HepG2 (cell line): Measurements from ENCODE around the gene NEMP2. TPM values are rescaled to one million over a fixed set of nuclear protein-coding genes. Genes with fewer than 3 reads are reported as not detected.

Experiments used
- BHLHE40 ChIP-seq: IDR thresholded peaks from 2 replicates; pipeline ENCODE4 v1.6.1; 2011; ENCODE audit warnings: low read length, improper control_type of control experiment
- CBX2 ChIP-seq, 2 experiments: fragments of 200-600 bp in 1 of 2; sonication (generic); formaldehyde crosslinking in 1 of 2; IDR thresholded peaks; 2 replicates each; pipeline versions ENCODE4 v1.7.0 to v1.8.1; 2018 to 2022; ENCODE audit warnings: low read depth in 2 of 2, low read length in 1 of 2, mild to moderate bottlenecking in 1 of 2, missing genetic modification reagents in 1 of 2
- CSRNP1 ChIP-seq: sonication (generic); formaldehyde crosslinking; IDR thresholded peaks from 2 replicates; pipeline ENCODE4 v1.8.1; 2023; ENCODE audit warnings: mild to moderate bottlenecking, missing genetic modification reagents
- CTCF ChIP-seq: sonication (generic); formaldehyde crosslinking; IDR thresholded peaks from 2 replicates; pipeline ENCODE4 v1.5.0; 2020; ENCODE audit warnings: mild to moderate bottlenecking, missing genetic modification reagents, moderate library complexity
- ETS1 ChIP-seq: sonication (generic); formaldehyde crosslinking; IDR thresholded peaks from 2 replicates; pipeline ENCODE4 v1.4.0; 2020; ENCODE audit warnings: missing genetic modification reagents
- MTF1 ChIP-seq: sonication (generic); formaldehyde crosslinking; IDR thresholded peaks from 2 replicates; pipeline ENCODE4 v1.5.0; 2020; ENCODE audit warnings: missing genetic modification reagents
- NR2F2 ChIP-seq: IDR thresholded peaks from 2 replicates; pipeline ENCODE4 v1.6.1; 2012; ENCODE audit warnings: low read depth, inconsistent platforms, borderline replicate concordance
- PHB2 ChIP-seq: fragments of 450-650 bp; IDR thresholded peaks from 2 replicates; pipeline ENCODE4 v1.6.1; 2018; ENCODE audit not compliant: partially characterized antibody
- THAP11 ChIP-seq: IDR thresholded peaks from 2 replicates; pipeline ENCODE4 v1.6.1; 2016; ENCODE audit warnings: missing biosample characterization, missing genetic modification reagents
- ZHX1 ChIP-seq: sonication (generic); formaldehyde crosslinking; IDR thresholded peaks from 2 replicates; pipeline ENCODE4 v1.8.1; 2022; ENCODE audit warnings: low read depth, mild to moderate bottlenecking, missing genetic modification reagents
- ZNF235 ChIP-seq: sonication (generic); formaldehyde crosslinking; IDR thresholded peaks from 2 replicates; pipeline ENCODE4 v1.8.1; 2023; ENCODE audit warnings: mild to moderate bottlenecking, missing genetic modification reagents, borderline replicate concordance
- ZNF292 ChIP-seq: sonication (generic); formaldehyde crosslinking; IDR thresholded peaks from 2 replicates; pipeline ENCODE4 v1.8.1; 2022; ENCODE audit warnings: mild to moderate bottlenecking, low read depth, missing genetic modification reagents, borderline replicate concordance
- ZNF501 ChIP-seq: sonication (generic); formaldehyde crosslinking; IDR thresholded peaks from 2 replicates; pipeline ENCODE4 v1.5.1; 2020; ENCODE audit warnings: mild to moderate bottlenecking, moderate library complexity, missing genetic modification reagents
- ZNF530 ChIP-seq: sonication (generic); formaldehyde crosslinking; IDR thresholded peaks from 2 replicates; pipeline ENCODE4 v1.5.0; 2020; ENCODE audit warnings: low read depth, mild to moderate bottlenecking, missing genetic modification reagents
- ZNF670 ChIP-seq: sonication (generic); formaldehyde crosslinking; IDR thresholded peaks from 2 replicates; pipeline ENCODE4 v1.8.0; 2022; ENCODE audit warnings: mild to moderate bottlenecking, missing genetic modification reagents, borderline replicate concordance
- ZNF687 ChIP-seq: sonication (generic); formaldehyde crosslinking; IDR thresholded peaks from 2 replicates; pipeline ENCODE4 v1.5.1; 2020; ENCODE audit warnings: mild to moderate bottlenecking, missing genetic modification reagents, moderate library complexity
- polyA plus RNA-seq, 8 experiments: library from polyadenylated mRNA; depleted of rRNA in 3 of 8; stranded (reverse) in 7 of 8; unstranded in 1 of 8; fragments of >200 nt; fragmentation: Illumina TruSeq in 4 of 8; extraction: Trizol in 4 of 8; gene quantifications; 2 replicates each; pipeline versions ENCODE4 v1.2.1 to v1.2.3, GENCODE V29; 2011 to 2016; ENCODE audit warnings: low read depth in 4 of 8, missing spikeins in 1 of 8, mixed read lengths in 1 of 8; ENCODE audit not compliant: insufficient read depth in 1 of 8
- total RNA-seq, 5 experiments: library from RNA; depleted of rRNA; stranded (reverse); fragments of >200 nt; fragmentation: Illumina TruSeq; extraction: Trizol; gene quantifications; 2 replicates each; pipeline ENCODE4 v1.2.3, GENCODE V29; 2016; ENCODE audit warnings: low read depth in 1 of 5

The NEMP2 gene
- total and polyA plus RNA-seq, 2 of the 13 experiments (the other 11 are each of a cell fraction or from before 2014, with no cell fraction given) = 2.4 to 9.8 TPM

- 0 out of 2 replicates have a peak, but pooled peaks have one; percentile 12 for TF ChIP-seq NR2F2
- peak; percentile 91 for TF ChIP-seq MTF1 (CRISPR knock-in tag)
- TF ChIP-seq ZNF687 (CRISPR knock-in tag) = no peak
- TF ChIP-seq ZHX1 (CRISPR knock-in tag) = no peak; the same call in 1 of the 2 replicates
- no peak for TF ChIP-seq ZNF670 (CRISPR knock-in tag)
- TF ChIP-seq BHLHE40 = peak; percentile 85
- TF ChIP-seq CTCF = no peak
- TF ChIP-seq ZNF235 (CRISPR knock-in tag) = no peak
- TF ChIP-seq ZNF501 = peak; percentile 94
- no peak for TF ChIP-seq PHB2
- TF ChIP-seq THAP11 = no peak
- TF ChIP-seq CSRNP1 (CRISPR knock-in tag) = no peak
- peak; percentile 50; the same call in 1 of the 2 replicates for TF ChIP-seq ZNF292
- TF ChIP-seq CBX2 (IDR thresholded peaks at IDR 0.05; ENCODE audit: low read depth, low read length) = no peak
- no peak for TF ChIP-seq CBX2 (CRISPR knock-in tag; IDR thresholded peaks at IDR 0.05; ENCODE audit: low read depth)
- 0 out of 2 replicates have a peak, but pooled peaks have one; percentile 32 for TF ChIP-seq ZNF530 (CRISPR knock-in tag)
- no peak for TF ChIP-seq ETS1 (CRISPR knock-in tag)
These were observed 583 bp downstream of the NEMP2 start (continued) for GRCh38 chr2:190533968-190534309.
